NCI-H2081 treated with DMSO at 0.1 percent for 48 hours (cell line): Measurements from ENCODE around the gene NBPF10.
"Not testable (repeated sequence)": the region's sequence is repeated elsewhere in the genome, so short reads cannot be mapped to it uniquely, and the experiment has no call there.

Experiments used
- DNase-seq: peaks from one replicate; lab custom pipeline; 2025; lab: John Stamatoyannopoulos, UW

NBPF10 gene, protein sequence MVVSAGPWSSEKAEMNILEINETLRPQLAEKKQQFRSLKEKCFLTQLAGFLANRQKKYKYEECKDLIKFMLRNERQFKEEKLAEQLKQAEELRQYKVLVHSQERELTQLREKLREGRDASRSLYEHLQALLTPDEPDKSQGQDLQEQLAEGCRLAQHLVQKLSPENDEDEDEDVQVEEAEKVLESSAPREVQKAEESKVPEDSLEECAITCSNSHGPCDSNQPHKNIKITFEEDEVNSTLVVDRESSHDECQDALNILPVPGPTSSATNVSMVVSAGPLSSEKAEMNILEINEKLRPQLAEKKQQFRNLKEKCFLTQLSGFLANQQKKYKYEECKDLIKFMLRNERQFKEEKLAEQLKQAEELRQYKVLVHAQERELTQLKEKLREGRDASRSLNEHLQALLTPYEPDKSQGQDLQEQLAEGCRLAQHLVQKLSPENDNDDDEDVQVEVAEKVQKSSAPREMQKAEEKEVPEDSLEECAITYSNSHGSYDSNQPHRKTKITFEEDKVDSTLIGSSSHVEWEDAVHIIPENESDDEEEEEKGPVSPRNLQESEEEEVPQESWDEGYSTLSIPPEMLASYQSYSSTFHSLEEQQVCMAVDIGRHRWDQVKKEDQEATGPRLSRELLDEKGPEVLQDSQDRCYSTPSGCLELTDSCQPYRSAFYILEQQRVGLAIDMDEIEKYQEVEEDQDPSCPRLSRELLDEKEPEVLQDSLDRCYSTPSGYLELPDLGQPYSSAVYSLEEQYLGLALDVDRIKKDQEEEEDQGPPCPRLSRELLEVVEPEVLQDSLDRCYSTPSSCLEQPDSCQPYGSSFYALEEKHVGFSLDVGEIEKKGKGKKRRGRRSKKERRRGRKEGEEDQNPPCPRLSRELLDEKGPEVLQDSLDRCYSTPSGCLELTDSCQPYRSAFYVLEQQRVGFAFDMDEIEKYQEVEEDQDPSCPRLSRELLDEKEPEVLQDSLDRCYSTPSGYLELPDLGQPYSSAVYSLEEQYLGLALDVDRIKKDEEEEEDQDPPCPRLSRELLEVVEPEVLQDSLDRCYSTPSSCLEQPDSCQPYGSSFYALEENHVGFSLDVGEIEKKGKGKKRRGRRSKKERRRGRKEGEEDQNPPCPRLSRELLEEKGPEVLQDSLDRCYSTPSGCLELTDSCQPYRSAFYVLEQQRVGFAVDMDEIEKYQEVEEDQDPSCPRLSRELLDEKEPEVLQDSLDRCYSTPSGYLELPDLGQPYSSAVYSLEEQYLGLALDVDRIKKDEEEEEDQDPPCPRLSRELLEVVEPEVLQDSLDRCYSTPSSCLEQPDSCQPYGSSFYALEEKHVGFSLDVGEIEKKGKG (N-terminal part only)

DNA sequence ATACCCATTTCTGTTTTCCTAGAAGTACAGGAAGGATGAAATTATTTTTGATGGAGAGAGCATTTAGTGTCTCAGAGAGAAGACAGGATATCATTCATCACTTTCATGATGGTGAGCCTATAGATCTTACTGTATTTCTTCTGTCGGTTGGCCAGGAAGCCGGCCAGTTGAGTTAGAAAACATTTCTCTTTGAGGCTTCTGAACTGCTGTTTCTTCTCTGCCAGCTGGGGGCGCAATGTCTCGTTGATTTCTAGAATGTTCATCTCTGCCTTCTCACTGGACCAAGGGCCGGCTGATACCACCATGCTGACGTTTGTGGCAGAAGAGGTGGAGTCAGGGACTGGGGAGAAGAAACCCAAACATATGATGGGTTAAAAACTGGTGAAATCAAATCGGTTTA lies at the start of gene NBPF10:
Gene NBPF10 (minus strand): TSS at position 340 of the 400 bp plus-strand sequence. CDS start 35 bp downstream, at position 305.
- not testable (repeated sequence) for DNase-seq

DNA sequence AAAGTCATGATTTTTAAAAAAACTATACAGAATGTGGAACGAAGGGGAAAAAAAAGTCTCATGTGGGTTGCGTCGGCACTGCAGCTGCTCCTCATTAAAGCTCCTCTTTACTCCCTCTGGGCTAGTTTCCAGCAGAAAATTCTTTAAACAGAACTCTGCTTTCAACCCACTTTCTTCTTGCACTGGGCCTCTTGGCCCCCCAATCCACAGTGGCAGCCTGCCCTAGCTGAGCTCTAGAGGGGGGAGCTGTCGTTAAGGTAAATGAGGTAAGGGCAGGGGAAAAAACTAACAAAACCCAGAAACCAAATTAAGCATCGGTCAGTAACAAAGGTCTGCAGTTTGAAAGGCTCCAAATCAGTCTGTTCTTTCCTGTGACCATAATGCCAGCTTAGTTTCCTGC lies 29.9 kb upstream of the NBPF10 start:
- DNase-seq: not testable (repeated sequence)

DNA sequence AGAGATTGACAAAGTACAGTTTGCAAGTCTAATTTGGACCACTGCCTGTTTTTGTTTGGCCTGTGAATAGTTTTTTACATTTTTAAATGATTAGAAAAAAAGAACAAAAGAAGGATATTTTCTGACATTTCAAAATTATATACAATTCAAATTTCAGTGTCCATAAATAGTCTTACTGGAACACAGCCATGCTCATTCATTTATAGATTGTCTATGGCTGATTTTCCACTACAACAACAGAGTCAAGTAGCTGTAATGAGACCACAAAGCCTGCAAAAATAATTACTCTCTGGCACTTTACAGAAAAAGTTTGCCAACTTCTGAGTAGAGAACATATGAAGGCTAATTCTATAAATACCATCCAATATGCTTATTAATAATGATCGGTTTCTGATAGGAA lies 23.1 kb upstream of the NBPF10 start:
- not testable (repeated sequence) for DNase-seq

DNA sequence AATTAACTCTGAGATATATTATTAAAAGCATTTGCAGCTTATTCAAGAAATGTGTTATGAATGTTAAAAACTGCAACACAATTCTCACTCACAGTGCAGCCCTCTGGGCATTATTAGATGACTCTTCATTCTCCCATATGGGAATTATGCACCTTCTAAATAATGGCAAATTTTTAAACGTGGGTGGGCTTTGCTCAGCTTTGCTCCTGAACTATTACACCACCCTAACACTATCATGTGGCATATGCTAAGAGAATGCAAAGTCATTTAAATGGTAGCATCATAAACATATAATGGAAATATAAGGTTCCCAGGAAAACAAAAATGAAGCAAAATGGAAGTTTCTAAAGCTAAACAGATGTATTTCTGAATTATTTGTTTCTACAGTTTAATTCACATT lies 22.7 kb upstream of the NBPF10 start:
- DNase-seq: not testable (repeated sequence)
